HepG2 (cell line): ENCODE measurements around the gene DEPDC1. TPM values are rescaled to one million over a fixed set of nuclear protein-coding genes. Genes with fewer than 3 reads are reported as not detected.

Experiments used
- AHDC1 ChIP-seq: sonication (generic); formaldehyde crosslinking; IDR thresholded peaks from 2 replicates; pipeline ENCODE4 v1.5.1; 2020; ENCODE audit warnings: mild to moderate bottlenecking, missing genetic modification reagents, borderline replicate concordance
- DRAP1 ChIP-seq: IDR thresholded peaks from 2 replicates; pipeline ENCODE4 v1.6.1; 2016; ENCODE audit warnings: missing genetic modification reagents, missing compliant biosample characterization
- HDAC1 ChIP-seq: sonication (generic); formaldehyde crosslinking; IDR thresholded peaks from 2 replicates; pipeline ENCODE4 v1.5.1; 2020; ENCODE audit warnings: mild to moderate bottlenecking, missing genetic modification reagents
- IKZF4 ChIP-seq: sonication (generic); formaldehyde crosslinking; IDR thresholded peaks from 2 replicates; pipeline ENCODE4 v1.5.1; 2020; ENCODE audit warnings: borderline replicate concordance, mild to moderate bottlenecking, low read depth, missing genetic modification reagents; ENCODE audit errors: not compliant biosample characterization
- NFIB ChIP-seq: sonication (generic); formaldehyde crosslinking; IDR thresholded peaks from 2 replicates; pipeline ENCODE4 v1.9.0; 2021; ENCODE audit warnings: missing genetic modification reagents, mild to moderate bottlenecking, borderline replicate concordance
- NR2F6 ChIP-seq, 2 experiments: IDR thresholded peaks; 2 replicates each; pipeline ENCODE4 v1.6.1; 2016; ENCODE audit warnings: antibody characterized with exemption in 1 of 2, mild to moderate bottlenecking in 1 of 2
- PRDM15 ChIP-seq: sonication (generic); formaldehyde crosslinking; IDR thresholded peaks from 2 replicates; pipeline ENCODE4 v1.4.0; 2020; ENCODE audit warnings: missing genetic modification reagents
- SATB2 ChIP-seq: sonication (generic); formaldehyde crosslinking; IDR thresholded peaks from 2 replicates; pipeline ENCODE4 v1.5.0; 2020; ENCODE audit warnings: missing genetic modification reagents
- STAT6 ChIP-seq: sonication (generic); formaldehyde crosslinking; IDR thresholded peaks from 2 replicates; pipeline ENCODE4 v1.4.0; 2020; ENCODE audit warnings: missing genetic modification reagents, mild to moderate bottlenecking, borderline replicate concordance
- TAF1 ChIP-seq: sonication (generic); formaldehyde crosslinking; IDR thresholded peaks from 2 replicates; pipeline ENCODE4 v1.4.0; 2020; ENCODE audit warnings: missing genetic modification reagents
- ZBTB26 ChIP-seq: IDR thresholded peaks from 2 replicates; pipeline ENCODE4 v1.6.1; 2016; ENCODE audit warnings: missing compliant biosample characterization, missing genetic modification reagents, borderline replicate concordance
- ZNF678 ChIP-seq: sonication (generic); formaldehyde crosslinking; IDR thresholded peaks from 2 replicates; pipeline ENCODE4 v1.4.0; 2020; ENCODE audit warnings: mild to moderate bottlenecking, missing genetic modification reagents
- ZNF761 ChIP-seq: sonication (generic); formaldehyde crosslinking; conservative IDR thresholded peaks from 2 replicates; pipeline ENCODE4 v1.4.0; 2020; ENCODE audit warnings: mild to moderate bottlenecking, missing genetic modification reagents
- polyA plus RNA-seq, 8 experiments: library from polyadenylated mRNA; depleted of rRNA in 3 of 8; stranded (reverse) in 7 of 8; unstranded in 1 of 8; fragments of >200 nt; fragmentation: Illumina TruSeq in 4 of 8; extraction: Trizol in 4 of 8; gene quantifications; 2 replicates each; pipeline versions ENCODE4 v1.2.1 to v1.2.3, GENCODE V29; 2011 to 2016; ENCODE audit warnings: low read depth in 4 of 8, missing spikeins in 1 of 8, mixed read lengths in 1 of 8; ENCODE audit not compliant: insufficient read depth in 1 of 8
- total RNA-seq, 5 experiments: library from RNA; depleted of rRNA; stranded (reverse); fragments of >200 nt; fragmentation: Illumina TruSeq; extraction: Trizol; gene quantifications; 2 replicates each; pipeline ENCODE4 v1.2.3, GENCODE V29; 2016; ENCODE audit warnings: low read depth in 1 of 5

Gene DEPDC1
- total and polyA plus RNA-seq, 2 of the 13 experiments (the other 11 are each of a cell fraction or from before 2014, with no cell fraction given): 7.0 to 20.2 TPM

GRCh38 chr1:68496680-68497357 is at the start of gene DEPDC1 (continued):
- TF ChIP-seq TAF1 (CRISPR knock-in tag): peak; percentile 76
- peak; percentile 100 for TF ChIP-seq HDAC1 (CRISPR knock-in tag)
- TF ChIP-seq NFIB (CRISPR knock-in tag): no peak
- no peak; the same call in 1 of the 2 replicates for TF ChIP-seq SATB2
- TF ChIP-seq AHDC1 (CRISPR knock-in tag): peak; percentile 44; the same call in 1 of the 2 replicates
- no peak for TF ChIP-seq DRAP1 (CRISPR knock-in tag)
- TF ChIP-seq STAT6 (CRISPR knock-in tag): no peak
- TF ChIP-seq ZBTB26: 0 out of 2 replicates have a peak, but pooled peaks have one; percentile 24
- peak; percentile 79; the same call in 1 of the 2 replicates for TF ChIP-seq ZNF761 (CRISPR knock-in tag)
- no peak for TF ChIP-seq PRDM15 (CRISPR knock-in tag)
- 0 out of 2 replicates have a peak, but pooled peaks have one; percentile 67 for TF ChIP-seq ZNF678 (CRISPR knock-in tag)
- no peak for TF ChIP-seq NR2F6 (IDR thresholded peaks at IDR 0.05)
- no peak for TF ChIP-seq NR2F6 (CRISPR knock-in tag; IDR thresholded peaks at IDR 0.05)
- TF ChIP-seq IKZF4: no peak
